Measurements from ENCODE around the gene UGGT1. TPM values are rescaled to one million over a fixed set of nuclear protein-coding genes. Genes with fewer than 3 reads are reported as not detected.
A peak's percentile ranks its signal among the peaks of the same experiment; 100 is the strongest.

Gene UGGT1
- total and polyA plus RNA-seq, 10 donors: 4.0 to 64.6 (median 48.1) TPM

DNA sequence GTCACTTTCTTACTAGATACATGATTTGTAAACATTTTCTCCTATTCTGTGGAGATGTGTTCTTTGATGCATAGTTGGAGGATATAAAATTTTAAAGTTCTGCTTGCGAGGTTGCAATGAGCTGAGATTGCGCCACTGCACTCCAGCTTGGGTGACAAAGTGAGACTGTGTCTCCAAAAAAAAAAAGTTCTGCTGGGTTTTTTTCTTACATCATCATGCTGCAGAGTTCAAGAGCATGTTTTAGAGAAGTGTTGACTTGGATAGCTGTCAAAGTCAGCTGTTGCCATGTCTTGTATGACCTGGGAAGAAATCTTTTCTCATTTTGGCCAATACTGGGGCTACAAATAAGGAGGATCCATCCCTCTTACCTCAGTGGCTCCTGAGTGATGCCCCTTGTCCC is 71.3 kb downstream of the UGGT1 start:
- peaks cover under 1 to 100% (median 75%) of the 10 kb centered on the region in 6 donors for H3K36me3 ChIP-seq
- TF ChIP-seq POLR2AphosphoS5 (IDR thresholded peaks at IDR 0.05) (peak in 1 of 3 donors; percentile 9), POLR2A (IDR thresholded peaks at IDR 0.05) (no peak)
- TF ChIP-seq, protein P1, sequence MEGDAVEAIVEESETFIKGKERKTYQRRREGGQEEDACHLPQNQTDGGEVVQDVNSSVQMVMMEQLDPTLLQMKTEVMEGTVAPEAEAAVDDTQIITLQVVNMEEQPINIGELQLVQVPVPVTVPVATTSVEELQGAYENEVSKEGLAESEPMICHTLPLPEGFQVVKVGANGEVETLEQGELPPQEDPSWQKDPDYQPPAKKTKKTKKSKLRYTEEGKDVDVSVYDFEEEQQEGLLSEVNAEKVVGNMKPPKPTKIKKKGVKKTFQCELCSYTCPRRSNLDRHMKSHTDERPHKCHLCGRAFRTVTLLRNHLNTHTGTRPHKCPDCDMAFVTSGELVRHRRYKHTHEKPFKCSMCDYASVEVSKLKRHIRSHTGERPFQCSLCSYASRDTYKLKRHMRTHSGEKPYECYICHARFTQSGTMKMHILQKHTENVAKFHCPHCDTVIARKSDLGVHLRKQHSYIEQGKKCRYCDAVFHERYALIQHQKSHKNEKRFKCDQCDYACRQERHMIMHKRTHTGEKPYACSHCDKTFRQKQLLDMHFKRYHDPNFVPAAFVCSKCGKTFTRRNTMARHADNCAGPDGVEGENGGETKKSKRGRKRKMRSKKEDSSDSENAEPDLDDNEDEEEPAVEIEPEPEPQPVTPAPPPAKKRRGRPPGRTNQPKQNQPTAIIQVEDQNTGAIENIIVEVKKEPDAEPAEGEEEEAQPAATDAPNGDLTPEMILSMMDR (IDR thresholded peaks at IDR 0.05 in 8 of 11, conservative IDR thresholded peaks at IDR 0.05 in 3 of 11): no peak
- H3K4me3 ChIP-seq: peak overlapping the region in 1 of 8 donors; percentile 39
- H3K27ac ChIP-seq: peak overlapping the region in 7 of 8 donors; percentile 57 to 93 (median 86)
- intact Hi-C loops (cut with DNase I; ENCODE audit: low total_unique reads): no loop called here
- H3K9me3 ChIP-seq: no peaks in the 10 kb centered on the region
- H3K27me3 ChIP-seq (replicated peaks in 1 of 7): no peaks in the 10 kb centered on the region
- WGBS, 5 donors: 62 to 93% (median 82%) methylated on average over 2 of the region's 2 CpGs
- DNase-seq: no peak
- peaks cover 0 to 29% (median 0%) of the 10 kb centered on the region in 6 donors for H3K4me1 ChIP-seq

DNA sequence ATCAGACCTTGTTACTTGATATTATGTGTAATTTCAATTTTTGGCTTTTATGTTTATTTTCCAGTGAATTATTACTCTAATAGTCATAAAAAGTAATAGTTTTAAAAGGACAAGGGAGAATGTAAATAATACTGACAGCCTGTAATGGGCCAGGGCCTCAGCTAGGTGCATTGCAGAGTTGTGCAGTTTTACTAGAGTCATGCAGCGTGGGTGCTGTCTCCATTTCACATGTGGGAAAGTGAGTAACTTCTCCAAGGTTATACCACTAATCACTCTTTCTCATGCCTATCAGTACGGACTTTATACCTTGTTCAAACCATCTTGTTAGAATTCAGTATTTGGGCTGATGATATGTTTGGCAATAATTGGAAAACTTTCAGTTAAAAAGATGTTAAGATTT is 73.3 kb downstream of the UGGT1 start:
- intact Hi-C loops (cut with DNase I; ENCODE audit: low total_unique reads): no loop called here
- WGBS, 5 donors: 91 to 96% (median 95%) methylated on average over 2 of the region's 2 CpGs
- Histone ChIP-seq H3K4me1 (peaks cover 0 to 49% (median 3%) of the 10 kb centered on the region in 6 donors), H3K27me3 (replicated peaks in 1 of 7) (no peaks in the 10 kb centered on the region), H3K36me3 (peaks cover 0 to 99% (median 64%) of the 10 kb centered on the region in 6 donors), H3K4me3 (no peak overlapping the region), H3K27ac (peak overlapping the region in 1 of 8 donors; percentile 93), H3K9me3 (no peaks in the 10 kb centered on the region)
- no peak for DNase-seq
- no peak for TF ChIP-seq POLR2AphosphoS5 (IDR thresholded peaks at IDR 0.05)
- no peak for TF ChIP-seq POLR2A (IDR thresholded peaks at IDR 0.05)
- TF ChIP-seq, protein P1 (IDR thresholded peaks at IDR 0.05 in 8 of 11, conservative IDR thresholded peaks at IDR 0.05 in 3 of 11): no peak

DNA sequence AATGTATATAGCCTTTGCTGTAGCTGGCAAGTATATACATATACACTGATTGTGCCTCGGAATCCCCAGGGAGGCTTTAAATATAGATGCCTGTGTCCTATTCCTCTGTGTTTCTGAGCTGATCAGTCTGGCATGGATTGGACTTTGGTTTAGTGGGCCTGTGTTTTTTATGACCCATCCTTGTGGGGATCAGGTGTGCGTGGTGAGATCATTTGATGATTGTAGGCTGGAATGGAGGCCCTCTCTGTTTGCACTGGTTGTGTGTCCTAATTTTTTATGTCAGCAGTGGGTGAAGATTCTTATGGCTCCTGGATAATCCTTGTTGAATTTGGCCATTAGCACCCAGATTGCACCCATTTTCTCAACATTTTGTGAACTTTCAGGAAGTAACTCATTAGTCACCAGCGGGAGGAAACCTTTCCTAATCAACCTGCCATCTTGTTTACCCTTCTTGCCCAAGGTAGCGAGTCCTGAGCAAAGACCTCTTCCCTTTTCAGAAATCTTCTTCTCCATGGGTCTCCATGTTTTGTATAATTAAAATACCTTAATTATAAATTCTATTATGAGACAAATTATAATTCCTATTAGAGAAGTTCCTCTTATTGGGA is 75.8 kb downstream of the UGGT1 start:
- H3K9me3 ChIP-seq: no peaks in the 10 kb centered on the region
- peak overlapping the region in 1 of 8 donors; percentile 50 for H3K4me3 ChIP-seq
- no peak for DNase-seq
- intact Hi-C loops (cut with DNase I; ENCODE audit: low total_unique reads): no loop called here
- peaks cover 0 to 99% (median 62%) of the 10 kb centered on the region in 6 donors for H3K36me3 ChIP-seq
- peaks cover 0 to 60% (median 3%) of the 10 kb centered on the region in 6 donors for H3K4me1 ChIP-seq
- 74 to 93% (median 85%) methylated on average over 4 of the region's 4 CpGs for WGBS, 5 donors
- no peak for TF ChIP-seq POLR2A (IDR thresholded peaks at IDR 0.05)
- TF ChIP-seq POLR2AphosphoS5 (IDR thresholded peaks at IDR 0.05): no peak
- TF ChIP-seq, protein P1 (IDR thresholded peaks at IDR 0.05 in 8 of 11, conservative IDR thresholded peaks at IDR 0.05 in 3 of 11): no peak
- H3K27me3 ChIP-seq (replicated peaks in 1 of 7): no peaks in the 10 kb centered on the region
- H3K27ac ChIP-seq: peak overlapping the region in 7 of 8 donors; percentile 67 to 93 (median 85)

DNA sequence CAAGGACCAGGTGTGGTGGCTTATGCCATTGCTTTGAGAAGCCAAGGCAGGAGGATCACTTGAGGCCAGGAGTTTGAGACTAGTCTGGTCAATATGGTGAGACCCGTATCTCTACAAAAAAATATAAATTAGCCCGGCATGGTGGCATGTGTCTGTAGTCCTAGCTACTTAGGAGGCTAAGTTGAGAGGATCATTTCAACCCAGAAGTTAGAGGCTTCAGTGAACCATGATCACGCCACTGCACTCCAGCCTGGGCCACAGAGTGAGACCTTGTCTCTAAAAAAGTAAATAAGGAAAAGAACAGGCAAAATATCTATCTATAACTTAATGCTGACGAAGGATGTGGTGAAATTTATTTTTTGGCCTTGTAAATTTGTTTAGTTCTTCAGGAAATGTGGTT is 78.1 kb downstream of the UGGT1 start:
- Histone ChIP-seq H3K27ac (peak overlapping the region; percentile 23 to 93 (median 82)), H3K27me3 (replicated peaks in 1 of 7) (no peaks in the 10 kb centered on the region), H3K9me3 (no peaks in the 10 kb centered on the region), H3K36me3 (peaks cover 0 to 100% (median 75%) of the 10 kb centered on the region in 6 donors), H3K4me1 (peaks cover 0 to 47% (median 3%) of the 10 kb centered on the region in 6 donors), H3K4me3 (peak overlapping the region in 1 of 8 donors; percentile 47)
- DNase-seq: no peak
- intact Hi-C loops (cut with DNase I; ENCODE audit: low total_unique reads): no loop called here
- TF ChIP-seq, protein P1 (IDR thresholded peaks at IDR 0.05 in 8 of 11, conservative IDR thresholded peaks at IDR 0.05 in 3 of 11): no peak
- WGBS, 5 donors: 77 to 87% (median 81%) methylated on average over 4 of the region's 4 CpGs

Data from spleen (tissue), 11 donors.